Superior temporal gyrus (tissue), 1 donor: ENCODE measurements around the gene SEZ6L.

Experiments used
- DNase-seq: peaks from one replicate; pipeline ENCODE4 v3.0.0-alpha.2; 2016; ENCODE audit errors: extremely low spot score

Gene SEZ6L

DNA sequence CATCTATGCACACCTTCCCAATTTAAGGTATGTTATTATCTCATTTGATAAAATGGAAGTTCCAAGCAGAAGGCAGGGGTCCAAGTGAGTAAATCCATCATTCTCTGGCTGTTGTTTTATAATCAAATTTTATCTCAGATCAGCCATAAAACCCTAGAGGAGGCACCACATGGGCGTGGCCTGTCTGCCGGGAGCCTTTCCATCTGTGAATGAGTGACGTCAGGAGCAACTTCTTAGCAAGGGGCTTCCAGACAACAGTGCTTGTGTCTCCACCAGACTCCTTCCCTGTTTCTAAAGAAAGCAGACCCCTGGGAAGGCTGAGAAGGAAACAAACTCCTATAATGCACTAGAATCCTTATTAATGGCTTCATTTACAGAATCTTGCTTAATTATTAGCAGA, 13.5 kb downstream of the SEZ6L start:
- DNase-seq = no peak

DNA sequence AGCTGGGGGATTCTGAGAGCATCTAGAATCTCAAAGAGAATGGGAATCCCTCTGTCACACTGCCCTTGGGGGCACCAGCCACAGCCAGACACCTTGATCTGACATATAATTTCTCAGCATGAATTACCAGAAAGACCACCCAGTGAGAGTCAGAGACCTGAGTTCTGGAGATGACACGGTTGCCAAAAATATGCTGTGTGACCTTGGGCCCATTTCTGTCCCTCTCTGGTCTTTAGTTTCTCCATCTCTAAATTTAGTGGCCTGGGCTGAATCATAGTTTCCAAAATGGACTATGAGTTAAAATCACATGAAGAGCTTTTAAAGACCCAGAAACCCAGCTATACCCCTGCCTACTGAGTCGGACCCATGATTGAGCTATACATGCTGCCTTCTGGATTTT, 15.9 kb downstream of the SEZ6L start:
- DNase-seq = no peak

DNA sequence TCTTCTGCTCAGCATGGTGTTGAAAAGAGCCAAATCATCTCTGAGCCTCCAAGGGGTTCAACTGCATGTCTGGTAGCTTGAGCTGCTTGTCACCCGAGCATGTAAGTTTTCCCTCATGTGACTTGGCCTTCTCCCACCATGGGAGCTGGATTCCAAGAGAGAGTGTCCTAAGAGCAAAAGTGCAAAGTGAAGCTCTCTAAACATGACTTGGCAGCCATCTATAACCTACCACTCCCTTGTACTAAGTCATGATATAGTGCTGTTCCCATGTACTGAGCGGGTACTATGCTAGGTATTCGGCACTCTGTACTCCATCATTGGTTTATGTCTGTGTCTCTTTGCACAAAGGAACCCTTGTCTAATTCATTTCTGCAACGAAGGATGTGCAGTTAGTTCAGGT, 19.1 kb downstream of the SEZ6L start:
- DNase-seq = no peak

DNA sequence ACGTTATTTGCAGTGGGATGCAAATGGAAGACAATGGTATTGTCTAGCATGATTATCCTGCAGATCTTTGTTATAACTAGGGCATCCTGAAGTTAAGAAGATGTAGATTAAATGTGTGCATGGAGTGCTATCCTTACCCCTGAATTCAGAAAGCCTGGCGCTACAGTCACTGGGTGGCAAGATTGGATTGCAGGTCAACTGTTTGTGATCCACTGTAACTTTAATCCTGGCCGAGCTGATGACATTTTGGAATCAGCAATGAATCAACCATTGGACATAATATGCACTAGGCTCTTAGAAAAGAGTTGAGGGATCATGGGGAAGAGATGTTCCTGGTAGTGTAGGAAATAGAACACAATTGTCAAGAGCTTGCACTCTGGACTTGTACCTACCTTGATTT, 25.1 kb downstream of the SEZ6L start:
- DNase-seq = no peak

DNA sequence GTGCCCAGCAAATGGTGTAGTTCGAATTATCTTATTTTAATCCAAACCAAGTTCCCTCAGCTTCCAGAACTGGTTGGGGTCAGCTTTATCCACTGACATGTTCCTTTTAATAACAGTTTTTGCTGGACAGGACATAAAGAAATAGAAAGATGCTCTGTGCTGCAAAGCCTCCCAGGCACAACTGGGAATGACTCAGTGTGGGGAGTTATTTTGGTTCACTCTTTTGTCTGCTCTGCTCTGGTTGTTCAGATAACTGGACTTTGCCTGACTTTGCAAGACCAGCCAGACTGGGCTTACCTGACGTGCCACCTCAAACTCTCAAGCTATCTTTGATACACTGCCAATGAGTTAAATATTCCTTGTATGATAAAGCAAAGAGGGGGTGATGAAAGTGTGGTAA, 25.6 kb downstream of the SEZ6L start:
- DNase-seq = no peak

DNA sequence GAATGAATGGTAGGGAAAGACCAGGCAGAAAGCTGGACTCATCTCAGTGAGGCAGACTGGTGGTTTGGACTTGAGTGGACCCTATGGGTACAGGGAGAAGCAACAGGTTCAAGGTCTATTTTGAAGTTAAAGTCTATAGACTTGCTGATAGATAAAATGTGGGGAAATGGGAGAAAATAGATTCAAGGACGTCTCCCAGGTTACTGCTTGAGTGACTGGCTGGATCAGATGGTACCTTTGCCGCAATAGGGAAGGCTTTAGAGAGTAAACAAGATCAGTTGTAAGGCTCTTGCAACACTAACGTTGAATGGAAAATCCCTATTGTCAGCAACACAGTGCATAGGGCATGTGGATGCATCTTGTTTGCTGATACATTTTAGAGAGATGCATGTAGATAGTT, 27.4 kb downstream of the SEZ6L start:
- no peak for DNase-seq

DNA sequence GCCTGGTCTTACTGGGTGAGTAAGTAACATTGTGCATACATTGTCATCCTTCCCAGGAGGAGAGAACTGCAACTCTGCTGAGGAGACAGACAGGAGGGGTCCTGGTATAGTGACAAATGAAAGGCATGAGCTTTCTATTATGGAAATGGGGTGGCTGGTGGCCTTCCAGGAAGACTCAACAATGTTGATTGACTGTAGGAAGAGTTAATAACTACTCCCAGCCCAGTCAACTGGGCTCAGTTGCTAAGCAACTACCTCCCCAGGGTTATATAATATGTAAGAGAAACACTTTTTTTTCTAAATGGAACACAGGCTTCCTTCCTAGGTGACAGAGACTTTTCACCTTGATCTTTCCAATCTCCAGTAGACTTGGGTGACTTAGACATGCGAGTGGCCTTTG, 28.2 kb downstream of the SEZ6L start:
- DNase-seq = peak; percentile 32

DNA sequence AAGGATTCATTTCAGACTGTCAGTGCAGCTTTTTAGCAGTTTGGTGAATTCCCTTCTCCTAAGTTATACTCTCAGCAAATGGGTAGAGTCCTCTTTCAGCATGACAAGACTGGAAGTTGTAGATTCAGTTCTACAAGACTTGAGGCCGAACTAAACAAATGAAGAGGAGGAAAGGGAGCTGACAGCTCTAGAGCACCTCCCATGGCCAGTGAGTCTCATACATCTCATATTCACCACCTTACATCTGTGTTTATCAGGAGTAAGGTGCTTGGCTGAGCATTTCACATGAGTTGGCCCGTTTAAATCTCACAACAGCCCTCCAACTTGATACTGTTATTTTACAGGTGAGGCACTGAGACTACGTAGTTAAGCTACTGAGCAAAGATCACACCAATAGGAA, 30.4 kb downstream of the SEZ6L start:
- no peak for DNase-seq

DNA sequence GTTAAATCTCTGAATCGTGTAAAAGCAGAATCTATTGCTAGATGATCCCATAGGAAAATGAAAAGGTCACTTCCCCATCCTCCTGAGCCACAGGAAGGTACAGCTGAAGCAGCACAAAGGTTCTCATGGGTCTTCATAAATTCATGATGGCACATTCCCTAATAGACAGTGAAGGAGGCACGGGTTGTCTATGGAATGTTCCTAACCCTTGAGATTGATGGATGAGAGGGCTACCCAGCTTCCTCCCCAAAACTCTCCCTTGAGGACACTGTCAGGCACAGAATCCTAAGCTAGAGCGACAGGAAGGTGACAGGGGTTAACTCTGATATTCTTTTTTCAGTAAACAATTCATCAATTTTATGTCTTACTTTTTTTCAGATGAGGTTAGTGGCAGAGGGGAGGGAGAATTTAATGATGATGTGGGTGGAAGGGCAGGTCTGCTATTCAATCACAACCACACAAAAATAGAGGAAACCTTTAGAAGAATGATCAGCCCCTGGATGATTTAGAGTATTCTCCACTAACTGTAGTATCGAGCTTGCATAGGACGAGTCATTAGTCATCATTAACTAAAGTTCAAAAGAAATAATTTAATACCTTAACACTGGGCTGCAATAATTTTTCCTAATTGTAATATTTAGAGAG, 33.1 kb downstream of the SEZ6L start:
- no peak for DNase-seq

DNA sequence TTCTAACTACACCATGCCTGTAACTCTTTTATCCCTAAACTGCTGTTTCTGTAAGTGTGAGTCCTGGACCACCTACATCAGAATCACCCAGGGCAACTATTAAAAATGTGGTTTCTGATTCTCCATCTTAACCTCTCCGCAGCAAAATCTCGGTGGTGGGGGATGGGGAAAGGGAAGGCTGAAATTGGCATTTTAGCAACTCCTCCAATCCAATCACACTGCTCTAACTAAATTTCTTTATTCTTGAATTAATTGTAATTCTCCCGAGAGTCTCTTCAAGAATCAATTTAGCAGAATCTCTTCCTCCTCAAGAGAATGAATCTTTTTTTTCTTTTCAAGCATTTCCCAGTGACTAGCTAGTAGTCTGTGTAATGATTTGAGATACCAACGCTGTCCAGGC, 36.2 kb downstream of the SEZ6L start:
- no peak for DNase-seq

DNA sequence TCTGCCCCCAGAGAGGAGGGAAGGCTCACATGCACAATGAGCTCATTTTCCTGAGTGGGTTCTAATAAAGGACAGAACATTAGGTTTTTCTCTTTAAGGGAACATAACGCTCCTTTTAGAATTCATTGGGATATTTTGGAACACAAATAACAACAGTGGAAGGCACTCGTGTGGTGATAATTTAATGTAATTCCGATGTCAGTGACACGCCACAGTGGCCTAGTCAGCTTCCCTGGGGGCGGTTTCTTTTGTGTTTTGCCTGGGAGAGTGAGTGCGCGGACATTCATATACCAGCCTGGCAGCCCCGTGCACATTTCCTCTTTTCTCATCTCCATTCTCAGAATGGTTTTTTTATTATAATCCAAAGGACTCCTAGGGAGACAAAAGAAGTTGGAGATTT, 41.1 kb downstream of the SEZ6L start:
- DNase-seq = peak; percentile 20

DNA sequence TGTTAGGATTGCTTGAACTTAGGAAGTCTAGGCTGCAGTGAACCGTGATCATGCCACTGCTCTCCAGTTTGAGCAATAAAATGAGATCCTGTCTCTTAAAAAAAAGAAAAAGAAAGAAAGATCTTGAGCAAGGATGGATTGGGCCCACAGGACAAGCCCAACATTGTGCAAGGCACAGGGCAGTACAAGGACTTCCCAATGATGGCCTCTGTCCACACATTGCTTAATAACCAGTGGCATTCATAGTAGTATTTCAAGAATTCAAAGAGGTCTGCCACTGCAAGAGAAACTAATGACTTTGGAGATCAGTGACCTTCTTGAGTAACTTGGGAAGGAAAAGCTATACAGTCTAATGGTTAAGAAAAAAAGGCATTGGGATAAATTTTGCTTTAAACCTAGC, 44.6 kb downstream of the SEZ6L start:
- no peak for DNase-seq

DNA sequence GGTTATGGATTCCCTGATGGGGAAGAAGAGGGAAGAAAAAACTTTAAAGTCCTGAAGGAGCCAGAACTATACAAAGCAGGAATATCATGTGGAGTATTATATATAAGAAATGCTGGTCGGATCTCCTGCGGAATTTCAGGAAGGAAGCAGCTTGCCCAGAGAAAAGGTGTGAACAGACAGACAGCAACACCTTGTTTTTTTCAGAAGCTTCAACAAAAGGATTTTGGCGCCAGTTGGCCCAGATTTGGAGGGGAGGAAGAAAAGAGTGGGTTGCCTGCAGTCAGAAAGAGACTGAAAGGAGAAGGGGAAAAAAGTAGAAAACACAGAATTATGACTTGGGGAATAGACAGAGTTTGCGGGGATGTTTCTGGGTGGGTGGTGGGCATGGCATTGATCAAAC, 45.2 kb downstream of the SEZ6L start:
- DNase-seq = peak; percentile 58

DNA sequence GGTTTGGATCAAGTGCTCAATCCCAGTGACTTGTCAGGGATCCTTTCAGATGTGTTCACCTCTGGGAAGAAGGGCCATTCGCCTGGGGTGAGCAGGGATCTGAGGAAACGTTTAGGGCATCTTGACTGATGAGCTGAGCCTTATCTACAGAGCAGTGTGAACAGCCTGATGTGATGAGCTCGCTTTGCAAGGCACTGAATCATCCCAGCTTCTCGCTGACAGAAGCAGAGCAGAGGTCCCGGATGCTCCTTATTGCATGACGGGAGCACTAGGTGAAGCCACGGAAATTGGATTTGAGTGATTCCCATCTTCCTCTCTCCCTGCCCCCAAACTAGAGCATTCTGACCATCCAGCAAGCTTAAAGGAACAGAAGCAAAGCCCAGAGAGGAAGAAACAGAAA, 46.5 kb downstream of the SEZ6L start:
- DNase-seq = no peak

DNA sequence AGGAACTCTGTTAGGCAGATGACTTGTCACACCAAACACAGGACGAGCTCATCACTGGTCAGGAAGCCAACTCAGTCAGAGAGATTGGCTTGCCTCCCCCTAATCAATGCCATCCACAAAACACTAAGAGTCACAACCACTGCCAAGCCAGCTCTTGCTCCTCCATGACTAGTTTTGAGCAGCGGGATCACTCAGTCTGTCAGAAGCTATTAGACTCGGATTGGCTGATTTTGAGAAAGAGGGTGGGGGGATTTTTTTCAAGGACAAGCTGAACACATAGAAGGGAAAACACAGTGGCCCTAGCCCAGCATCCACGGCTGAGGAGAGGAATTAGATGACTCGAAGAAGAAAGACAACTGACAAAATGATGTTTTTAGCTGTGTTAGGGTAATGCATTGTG, 55.9 kb downstream of the SEZ6L start:
- DNase-seq = no peak

DNA sequence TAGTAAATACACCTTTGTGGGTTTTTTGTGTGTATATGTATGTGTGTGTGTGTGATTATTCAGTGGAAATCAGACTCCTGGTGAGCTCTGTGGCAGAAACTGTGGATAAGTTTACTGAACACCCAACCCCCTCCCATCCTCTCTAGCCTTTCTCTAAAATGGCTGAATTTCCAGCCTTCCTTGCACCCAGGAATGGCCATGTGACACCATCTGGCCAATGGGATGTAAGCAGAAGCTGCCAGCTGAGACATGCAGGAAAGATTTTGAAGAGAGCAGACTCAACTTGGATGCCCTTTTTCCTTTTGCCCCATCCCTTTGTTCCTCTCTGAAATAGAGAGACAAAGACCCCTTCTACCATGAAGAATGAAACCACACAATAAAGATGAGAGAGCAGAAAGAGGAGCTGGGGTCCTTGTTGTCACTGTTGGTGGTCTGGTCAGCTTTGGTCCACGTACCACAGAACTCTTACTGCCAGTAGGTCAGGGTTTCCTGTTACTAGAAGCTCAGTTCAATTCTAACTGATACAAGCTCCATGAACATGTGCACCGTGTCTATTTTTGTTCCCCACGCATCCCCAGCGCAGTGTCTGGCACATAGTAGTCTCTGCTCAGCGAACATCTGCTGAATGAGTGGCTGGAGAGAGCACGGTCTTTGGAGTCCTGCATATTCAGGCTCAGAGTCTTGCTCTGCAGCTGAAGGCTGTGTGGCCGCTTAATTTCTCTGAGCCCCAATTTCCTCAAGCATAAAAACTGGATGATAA, 57.5 kb downstream of the SEZ6L start:
- no peak for DNase-seq

DNA sequence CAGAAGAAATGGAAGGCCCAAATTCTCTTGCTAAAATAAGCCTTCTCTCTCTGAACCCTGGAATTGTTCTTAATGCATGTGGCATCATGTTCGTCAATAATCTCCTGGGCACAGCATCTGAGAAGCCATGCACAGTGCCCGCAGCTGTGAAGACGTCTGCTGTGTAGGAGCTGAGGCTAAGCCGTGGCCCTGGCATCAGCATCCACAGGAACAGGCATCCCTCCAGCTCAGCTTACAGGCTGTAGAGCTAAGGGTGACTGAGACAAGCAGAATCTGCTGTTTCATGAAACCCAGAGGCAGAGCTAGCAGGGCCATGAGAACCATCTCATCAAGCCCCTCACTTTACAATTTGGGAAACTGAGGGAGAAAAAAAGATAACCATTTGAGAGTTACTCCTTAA, 60.6 kb downstream of the SEZ6L start:
- no peak for DNase-seq

DNA sequence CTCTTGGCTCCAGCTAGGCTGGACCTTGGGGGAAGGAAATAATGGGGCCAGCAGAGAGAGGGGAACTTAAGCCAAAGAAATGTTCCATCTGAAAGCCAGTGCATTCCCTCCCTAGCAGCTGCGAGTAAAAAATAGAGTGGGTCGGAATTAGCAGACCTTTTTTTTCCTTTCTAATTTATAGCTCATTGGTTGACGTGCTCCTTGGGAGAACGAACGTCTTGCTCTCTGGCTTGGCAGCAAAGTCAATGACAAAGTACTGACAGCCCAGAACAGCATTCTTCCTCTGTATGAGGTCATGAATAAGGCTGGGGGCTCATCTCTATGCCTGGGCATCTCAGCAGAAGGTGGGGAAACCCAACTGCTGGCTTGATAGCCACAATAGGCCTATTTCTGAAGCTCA, 65.0 kb downstream of the SEZ6L start:
- DNase-seq = peak; percentile 13

DNA sequence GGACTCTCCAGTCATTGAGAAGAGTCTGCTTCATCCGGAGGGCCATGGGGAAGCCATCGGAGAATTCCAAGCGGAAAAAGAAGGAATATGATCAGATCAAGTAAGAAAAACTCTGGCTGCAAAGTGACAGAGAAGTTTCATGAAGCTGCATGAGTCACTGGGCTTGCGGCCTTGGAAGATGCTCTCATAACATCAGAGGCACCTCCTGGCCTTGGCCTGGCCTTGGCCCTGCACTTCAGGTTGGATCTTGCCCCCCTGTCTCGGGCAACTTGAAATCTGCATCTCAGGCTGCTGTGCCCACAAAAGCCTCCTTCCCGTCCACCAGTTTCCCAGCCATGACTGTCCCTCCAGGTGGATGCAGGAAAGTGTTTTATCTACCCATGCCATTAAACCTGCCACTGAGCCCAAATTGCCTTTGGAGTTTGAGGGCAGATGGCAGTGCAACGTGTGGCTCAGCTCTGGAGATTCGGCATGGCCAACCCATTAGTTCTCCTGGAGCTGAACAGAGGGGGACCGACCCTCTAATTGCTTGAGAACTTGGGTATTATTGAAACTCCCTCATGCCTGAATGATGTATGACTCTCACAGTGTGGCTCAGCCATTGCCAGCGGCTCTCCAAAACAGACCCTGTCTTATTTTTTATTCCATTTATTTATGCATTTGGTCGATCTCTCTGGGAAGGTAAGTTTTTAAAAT, 66.7 kb downstream of the SEZ6L start:
- DNase-seq = no peak

DNA sequence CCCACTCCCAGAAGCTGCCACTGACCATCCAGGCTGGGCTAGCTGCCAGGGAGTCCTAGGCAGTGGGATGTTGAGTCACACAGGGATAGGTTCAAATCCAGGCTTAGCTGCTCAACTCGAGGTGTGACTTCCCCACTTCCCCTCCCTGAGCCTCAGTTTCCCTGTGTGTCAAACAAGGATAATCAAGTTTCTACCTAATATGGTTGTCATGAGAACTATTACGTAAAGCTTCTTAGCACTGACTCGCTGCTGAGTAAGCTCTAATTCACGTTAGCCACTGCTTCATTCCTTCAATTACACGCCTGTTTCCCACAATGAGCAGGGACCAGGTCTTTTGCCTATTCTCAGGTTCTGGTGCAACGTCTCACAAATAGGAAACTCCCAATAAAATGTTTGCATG, 67.7 kb downstream of the SEZ6L start:
- no peak for DNase-seq

DNA sequence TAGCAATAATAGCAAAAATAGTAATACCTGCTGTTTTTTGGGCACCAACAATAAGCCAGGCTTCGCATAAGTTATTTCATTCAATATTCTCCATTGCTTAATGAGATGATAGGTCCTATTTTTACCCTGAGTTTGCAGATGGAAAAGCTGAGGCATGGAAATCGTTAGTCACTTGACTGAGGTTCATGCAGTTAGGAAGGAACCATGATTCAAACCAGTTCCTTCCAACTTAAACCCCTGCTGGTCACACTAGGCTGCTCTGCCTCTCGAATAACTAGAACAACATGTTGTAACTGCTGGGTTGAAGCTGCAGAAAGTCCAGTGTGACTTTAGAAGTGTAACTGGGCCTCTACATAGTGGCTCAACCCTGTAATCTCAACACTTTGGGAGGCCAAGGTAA, 69.3 kb downstream of the SEZ6L start:
- DNase-seq = no peak

DNA sequence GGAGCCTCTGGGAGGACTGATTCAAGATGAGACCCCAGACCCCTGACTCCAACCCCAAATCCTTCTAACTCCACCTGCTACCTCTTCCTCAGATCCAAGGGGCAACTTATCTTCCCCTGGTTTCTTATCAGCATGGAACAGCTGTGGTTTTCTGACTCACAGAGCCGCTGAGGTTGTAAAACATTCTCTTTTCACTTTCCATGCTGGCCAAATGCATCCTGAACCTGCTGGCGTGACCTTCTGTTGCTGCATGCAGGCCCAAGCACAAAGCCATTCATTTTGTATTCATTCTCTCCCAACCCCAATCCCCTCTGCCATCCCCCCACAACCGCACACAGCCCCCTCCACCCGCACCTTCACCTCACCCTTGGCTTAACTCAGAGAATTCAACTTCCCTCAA, 70.3 kb downstream of the SEZ6L start:
- no peak for DNase-seq

DNA sequence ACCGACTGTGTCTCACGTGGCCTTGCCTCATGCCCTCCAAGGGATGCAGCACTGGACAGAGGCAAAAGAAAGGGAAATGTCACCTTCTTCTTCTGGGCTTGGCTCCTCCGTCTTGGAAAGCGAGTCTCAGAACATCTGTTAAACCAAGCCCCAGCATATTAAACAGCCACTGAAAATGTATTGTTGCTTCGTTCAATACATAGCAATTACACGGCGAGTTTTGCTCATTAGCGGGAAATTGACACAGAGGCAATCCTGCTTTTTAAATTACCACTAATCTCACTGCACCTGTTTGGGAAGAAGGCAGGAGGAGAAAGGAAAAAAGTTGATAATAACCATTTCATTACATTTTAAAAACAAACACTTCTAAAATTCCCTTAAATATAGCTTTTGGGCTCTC, 72.1 kb downstream of the SEZ6L start:
- DNase-seq = no peak
